ENCODE results near the gene SHC4.
"Not testable (repeated sequence)": the region's sequence is repeated elsewhere in the genome, so short reads cannot be mapped to it uniquely, and the experiment has no call there.

SHC4 gene

DNA sequence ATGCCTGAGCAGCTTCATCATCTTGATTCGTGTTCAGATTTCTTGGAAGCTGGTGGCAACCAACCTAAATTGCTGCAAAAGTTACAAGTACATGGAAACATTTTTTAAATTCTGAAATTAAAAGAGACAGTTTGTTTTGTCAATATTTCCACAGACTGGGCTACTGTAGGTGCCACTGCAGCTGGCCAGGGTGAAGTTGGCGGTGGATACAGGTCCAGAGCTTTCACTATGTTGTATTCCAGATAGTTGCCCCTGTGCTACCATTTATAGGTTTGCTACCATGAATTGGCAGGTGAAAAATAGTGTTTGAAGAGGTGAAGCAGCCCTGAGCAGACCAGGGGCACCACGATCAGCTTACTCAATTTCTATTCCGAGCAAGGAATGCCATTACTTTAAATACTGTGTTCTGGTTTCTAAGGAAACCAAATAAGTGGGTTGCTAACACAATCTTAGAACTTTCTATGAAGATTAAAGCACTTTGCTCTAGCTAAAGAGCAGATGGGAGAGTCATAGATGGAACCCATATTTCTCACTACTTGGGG is 21.2 kb upstream of the SHC4 start:
- Histone ChIP-seq H3K36me3 (peaks cover 8% of the 10 kb centered on the region), H3K27ac (no peak overlapping the region), H3K4me3 (no peak overlapping the region), H3K4me1 (no peaks in the 10 kb centered on the region), H3K9ac (no peak overlapping the region), H3K9me3 (no peaks in the 10 kb centered on the region), H4K20me1 (no peaks in the 10 kb centered on the region), H3K4me2 (no peak overlapping the region), H3K27me3 (no peaks in the 10 kb centered on the region)
- TF ChIP-seq Cebpa-rat (IDR thresholded peaks at IDR 0.05): no peak

DNA sequence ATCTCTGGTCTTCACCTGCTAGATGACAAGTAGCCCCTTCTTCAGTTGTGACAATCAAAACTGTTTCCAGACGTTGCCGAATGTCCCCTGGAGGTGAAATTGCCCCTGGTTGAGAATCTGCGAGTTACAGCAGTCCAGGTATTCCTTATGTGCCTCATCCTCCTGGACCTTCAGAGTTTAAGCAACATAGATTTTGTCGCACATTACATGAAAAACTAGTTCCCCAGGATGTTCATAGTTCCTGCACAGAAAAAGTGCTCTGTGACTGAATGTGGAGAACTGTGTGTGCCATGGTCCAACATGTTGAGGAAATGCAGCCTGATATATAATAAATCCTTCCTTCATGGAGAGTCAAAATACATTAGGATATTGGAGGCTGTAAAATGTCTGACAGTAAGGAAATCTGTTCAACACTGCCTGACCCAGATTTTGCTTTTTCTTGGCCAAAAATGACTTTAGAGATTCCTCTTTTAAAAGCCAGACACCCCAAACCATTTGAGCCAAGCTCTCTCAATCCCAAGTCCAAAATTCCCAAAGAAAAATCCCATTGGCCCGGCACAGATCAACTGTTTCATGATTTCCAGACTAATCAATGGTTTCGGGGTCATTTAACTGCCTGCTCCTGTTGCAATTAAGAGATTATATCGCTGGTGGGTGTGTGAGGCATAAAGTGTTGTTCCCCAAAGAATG is 20.4 kb upstream of the SHC4 start:
- H3K9ac ChIP-seq: no peak overlapping the region
- H4K20me1 ChIP-seq: no peaks in the 10 kb centered on the region
- H3K27ac ChIP-seq: no peak overlapping the region
- no peaks in the 10 kb centered on the region for H3K4me1 ChIP-seq
- no peak overlapping the region for H3K4me3 ChIP-seq
- H3K36me3 ChIP-seq: peaks cover 7% of the 10 kb centered on the region
- no peaks in the 10 kb centered on the region for H3K27me3 ChIP-seq
- no peaks in the 10 kb centered on the region for H3K9me3 ChIP-seq
- no peak overlapping the region for H3K4me2 ChIP-seq
- TF ChIP-seq Cebpa-rat (IDR thresholded peaks at IDR 0.05): no peak

DNA sequence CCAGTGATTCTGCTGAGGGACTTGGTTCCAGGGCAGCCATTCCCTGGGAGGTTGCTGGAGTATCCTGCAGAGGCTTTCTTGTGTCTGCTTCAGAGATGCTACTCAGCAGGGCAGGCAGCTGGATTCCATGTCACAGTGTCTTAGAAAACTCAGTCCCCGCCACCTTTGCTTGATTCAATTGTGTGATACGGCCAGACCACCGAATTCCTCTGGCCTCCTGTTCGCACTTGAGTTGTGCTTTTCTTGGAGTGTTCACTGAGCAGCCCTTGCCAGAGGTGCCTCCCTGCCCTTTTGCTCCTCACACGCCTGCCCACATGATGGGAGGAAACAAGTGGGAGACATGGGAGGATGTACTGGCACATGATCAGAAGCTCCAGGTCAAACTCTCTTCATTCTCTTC is 19.6 kb upstream of the SHC4 start:
- H4K20me1 ChIP-seq: no peaks in the 10 kb centered on the region
- no peaks in the 10 kb centered on the region for H3K27me3 ChIP-seq
- H3K9ac ChIP-seq: no peak overlapping the region
- H3K27ac ChIP-seq: no peak overlapping the region
- H3K36me3 ChIP-seq: peaks cover 5% of the 10 kb centered on the region
- H3K9me3 ChIP-seq: no peaks in the 10 kb centered on the region
- no peak overlapping the region for H3K4me3 ChIP-seq
- H3K4me2 ChIP-seq: no peak overlapping the region
- 0 out of 2 replicates have a peak, but pooled peaks cover 5% of the 10 kb centered on the region for H3K4me1 ChIP-seq
- TF ChIP-seq Cebpa-rat (IDR thresholded peaks at IDR 0.05): no peak

DNA sequence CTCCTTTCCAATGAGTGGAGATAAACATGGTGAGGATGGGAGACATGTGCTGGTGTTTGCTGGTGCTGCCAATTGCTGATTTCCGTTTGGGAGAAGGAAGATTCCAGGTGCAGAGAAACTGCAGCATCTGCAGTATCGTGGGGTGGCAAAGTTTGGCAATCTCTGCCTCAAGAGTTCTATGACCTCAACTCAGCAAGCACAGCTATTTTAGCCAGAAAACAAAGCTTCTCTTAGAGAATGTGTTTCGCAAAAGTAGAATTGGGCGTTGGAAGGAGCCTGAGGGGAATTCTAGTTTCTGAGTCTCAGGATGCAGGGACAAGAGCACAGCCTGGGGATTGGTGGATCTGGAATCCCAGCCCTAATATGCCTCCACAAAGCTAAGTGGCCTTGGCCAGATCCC is 18.2 kb upstream of the SHC4 start:
- Histone ChIP-seq H4K20me1 (no peaks in the 10 kb centered on the region), H3K9ac (no peak overlapping the region)
- no peak for TF ChIP-seq Cebpa-rat (IDR thresholded peaks at IDR 0.05)

DNA sequence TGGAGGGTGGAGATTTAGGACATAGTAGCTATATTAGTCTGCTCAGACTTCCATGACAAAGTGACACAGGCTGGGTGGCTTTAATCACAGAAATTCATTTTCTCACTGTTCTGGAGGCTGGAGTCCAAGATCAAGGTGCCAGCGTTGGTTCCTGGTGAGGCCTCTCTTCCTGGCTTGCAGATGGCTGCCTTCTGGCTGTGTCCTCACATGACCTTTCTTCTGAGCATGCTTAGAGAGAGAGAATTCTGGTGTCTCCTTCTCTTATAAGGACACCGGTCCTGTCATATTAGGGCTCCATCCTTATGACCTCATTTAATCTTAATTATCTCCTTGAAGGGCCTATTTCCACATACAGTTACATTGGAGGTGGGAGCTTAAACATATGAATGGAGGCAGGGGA is 14.9 kb upstream of the SHC4 start:
- TF ChIP-seq Cebpa-rat (IDR thresholded peaks at IDR 0.05): no peak
- Histone ChIP-seq H3K4me1 (peaks cover 10% of the 10 kb centered on the region), H3K27ac (no peak overlapping the region), H3K4me3 (no peak overlapping the region), H3K4me2 (no peak overlapping the region), H3K9ac (no peak overlapping the region), H4K20me1 (no peaks in the 10 kb centered on the region), H3K27me3 (peaks cover 13% of the 10 kb centered on the region), H3K36me3 (no peaks in the 10 kb centered on the region), H3K9me3 (no peaks in the 10 kb centered on the region)

More for the DNA sequence above, 18.2 kb upstream of the SHC4 start:
- Histone ChIP-seq H3K4me2 (no peak overlapping the region), H3K9me3 (no peaks in the 10 kb centered on the region), H3K27me3 (no peaks in the 10 kb centered on the region), H3K4me1 (0 out of 2 replicates have a peak, but pooled peaks cover 5% of the 10 kb centered on the region), H3K36me3 (no peaks in the 10 kb centered on the region), H3K27ac (no peak overlapping the region), H3K4me3 (no peak overlapping the region)

DNA sequence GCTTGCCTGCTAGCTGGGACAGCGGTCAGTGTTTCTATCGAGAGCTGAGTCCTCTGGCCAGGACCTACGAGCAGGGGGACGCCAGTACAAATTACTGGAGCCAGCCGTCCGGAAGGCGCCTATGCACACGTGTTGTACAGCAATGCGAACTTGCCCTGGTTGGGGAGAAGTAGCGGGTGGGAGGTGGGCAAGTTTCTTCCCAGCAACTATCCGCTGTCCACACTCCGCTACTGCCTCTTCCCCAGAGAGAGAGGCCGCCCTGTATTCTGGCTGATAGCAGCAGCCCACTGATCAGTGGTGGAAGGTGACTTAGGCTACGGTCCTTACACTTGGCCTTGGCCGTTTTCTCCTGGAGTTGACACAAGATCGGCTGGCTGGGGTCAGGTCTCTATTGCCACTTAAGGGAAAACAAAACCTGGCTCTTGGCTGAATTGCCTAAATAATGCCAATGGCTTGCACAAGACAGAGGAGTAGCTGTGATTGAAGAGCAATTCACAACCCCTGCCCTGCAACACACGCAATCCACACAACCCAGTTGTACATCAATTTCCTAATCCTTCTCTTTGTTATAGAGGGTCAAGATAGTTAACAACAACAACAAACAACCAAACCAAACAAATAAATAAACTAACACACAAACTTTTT is 12.8 kb upstream of the SHC4 start:
- no peak for TF ChIP-seq Cebpa-rat (IDR thresholded peaks at IDR 0.05)
- peak overlapping the region; percentile 79; the same call in 1 of the 2 replicates for H3K4me2 ChIP-seq
- no peak overlapping the region for H3K27ac ChIP-seq

DNA sequence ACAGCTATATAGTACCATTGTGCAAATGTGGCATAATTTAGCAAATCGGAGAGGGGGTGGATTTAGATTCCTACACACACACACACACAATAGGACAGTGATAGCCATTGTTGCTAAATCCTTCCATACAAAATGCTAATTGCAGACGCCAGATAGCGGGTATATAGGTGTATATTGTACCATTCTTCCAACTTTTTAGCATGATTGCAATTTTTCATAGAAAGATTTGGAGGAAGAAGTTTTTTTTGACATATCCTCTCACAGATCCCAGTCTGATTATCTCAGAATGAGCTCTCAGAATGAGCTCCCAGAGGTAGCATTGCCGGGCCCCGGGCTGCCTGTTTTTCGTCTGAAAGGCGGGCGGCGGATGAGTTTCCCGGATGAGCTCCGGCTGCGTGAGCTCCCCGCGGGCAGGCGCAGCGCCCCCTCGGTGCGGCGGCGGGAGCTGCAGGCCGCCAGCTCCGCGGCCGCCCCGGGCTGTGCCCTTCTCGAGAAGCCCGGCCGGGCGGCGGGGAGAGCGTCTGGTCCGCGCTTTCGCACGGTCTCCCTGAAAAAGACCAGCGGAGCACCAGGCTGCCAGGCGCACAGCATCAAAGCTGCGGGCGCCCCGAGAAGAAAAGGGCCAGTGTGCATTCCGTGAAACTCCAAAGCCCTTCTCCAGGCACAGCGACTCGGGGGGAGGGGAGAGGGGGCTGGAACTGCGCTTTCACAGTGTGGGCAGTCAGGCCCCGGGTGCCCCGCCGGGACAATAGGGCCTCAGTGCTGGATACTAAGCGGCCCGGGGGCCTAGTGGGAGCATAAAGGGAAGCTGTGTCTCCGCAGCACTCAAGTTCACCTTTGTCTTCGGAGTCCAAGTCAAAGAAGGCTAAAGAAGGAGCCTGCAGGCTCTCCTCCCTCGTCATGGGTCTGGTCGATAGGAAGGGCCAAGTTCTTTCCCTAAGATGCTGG is 12.0 kb upstream of the SHC4 start:
- peaks cover 13% of the 10 kb centered on the region for H3K27me3 ChIP-seq
- no peaks in the 10 kb centered on the region for H3K36me3 ChIP-seq
- no peak overlapping the region for H3K27ac ChIP-seq
- no peak for TF ChIP-seq Cebpa-rat (IDR thresholded peaks at IDR 0.05)
- H3K9me3 ChIP-seq: no peaks in the 10 kb centered on the region
- H3K4me1 ChIP-seq: peaks cover 10% of the 10 kb centered on the region
- H4K20me1 ChIP-seq: no peaks in the 10 kb centered on the region
- peak overlapping the region; percentile 56; the same call in 1 of the 2 replicates for H3K9ac ChIP-seq
- H3K4me2 ChIP-seq: peak overlapping the region; percentile 79
- peak overlapping the region; percentile 60 for H3K4me3 ChIP-seq

More for the DNA sequence above, 12.8 kb upstream of the SHC4 start:
- Histone ChIP-seq H4K20me1 (no peaks in the 10 kb centered on the region), H3K36me3 (no peaks in the 10 kb centered on the region), H3K4me1 (peaks cover 10% of the 10 kb centered on the region), H3K4me3 (peak overlapping the region; percentile 60), H3K27me3 (peaks cover 13% of the 10 kb centered on the region), H3K9me3 (no peaks in the 10 kb centered on the region), H3K9ac (no peak overlapping the region)

DNA sequence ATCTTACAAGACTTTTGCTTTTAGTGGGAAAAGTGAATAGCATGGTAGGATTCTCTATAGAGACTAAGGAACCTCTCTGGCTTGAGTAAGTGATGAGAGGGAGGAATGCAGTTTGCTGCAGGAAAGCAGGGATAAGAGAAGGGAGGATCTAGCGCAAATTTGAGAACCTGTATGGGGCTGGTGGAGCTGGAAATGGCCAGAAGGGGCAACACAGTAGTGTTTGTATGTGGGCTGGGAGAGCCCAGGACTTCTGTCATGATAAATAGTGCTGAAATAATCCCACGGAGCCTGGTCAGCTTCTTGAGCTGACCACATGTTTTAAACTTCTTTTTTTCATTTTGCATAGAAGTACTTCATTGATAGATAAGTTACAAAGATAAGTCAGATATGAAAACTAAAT is 11.2 kb upstream of the SHC4 start:
- Histone ChIP-seq H3K4me3 (no peak overlapping the region), H3K9me3 (no peaks in the 10 kb centered on the region), H3K27ac (no peak overlapping the region), H4K20me1 (no peaks in the 10 kb centered on the region), H3K27me3 (peaks cover 13% of the 10 kb centered on the region), H3K4me2 (no peak overlapping the region), H3K36me3 (no peaks in the 10 kb centered on the region), H3K9ac (no peak overlapping the region), H3K4me1 (peaks cover 10% of the 10 kb centered on the region)
- no peak for TF ChIP-seq Cebpa-rat (IDR thresholded peaks at IDR 0.05)

DNA sequence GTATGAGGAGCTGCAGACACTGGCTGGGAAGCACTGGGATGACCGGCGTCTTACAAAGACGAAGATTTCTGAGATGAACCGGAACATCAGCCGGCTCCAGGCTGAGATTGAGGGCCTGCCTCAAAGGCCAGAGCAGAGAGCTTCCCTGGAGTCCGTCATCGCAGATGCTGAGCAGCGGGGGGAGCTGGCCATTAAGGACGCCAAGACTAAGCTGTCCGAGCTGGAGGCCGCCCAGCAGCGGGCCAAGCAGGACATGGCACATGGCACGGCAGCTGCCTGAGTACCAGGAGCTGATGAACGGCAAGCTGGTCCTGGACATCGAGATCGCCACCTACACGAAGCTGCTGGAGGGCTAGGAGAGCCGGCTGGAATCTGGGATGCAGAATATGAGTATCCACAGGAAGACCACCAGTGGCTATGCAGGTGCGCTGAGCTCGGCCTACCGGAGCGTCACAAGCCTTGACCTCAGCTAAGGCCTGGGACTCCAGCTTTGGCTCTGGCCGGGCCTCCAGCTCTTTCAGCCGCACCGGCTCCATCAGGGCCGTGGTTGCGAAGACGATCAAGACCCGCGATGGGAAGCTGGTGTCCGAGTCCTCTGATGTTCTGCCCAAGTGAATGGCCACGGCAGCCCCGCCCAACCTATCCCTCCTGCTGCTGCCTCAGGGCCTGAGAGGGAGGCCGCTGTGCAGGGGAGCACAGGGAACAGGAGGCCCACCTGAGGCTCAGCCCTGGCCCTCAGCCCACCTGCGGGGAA is 9.2 kb upstream of the SHC4 start:
- H3K27me3 ChIP-seq: peaks cover 13% of the 10 kb centered on the region
- no peak overlapping the region for H3K4me2 ChIP-seq
- H3K27ac ChIP-seq: no peak overlapping the region
- peaks cover 4% of the 10 kb centered on the region for H3K4me1 ChIP-seq
- no peak for TF ChIP-seq Cebpa-rat (IDR thresholded peaks at IDR 0.05)
- H3K9ac ChIP-seq: no peak overlapping the region
- no peaks in the 10 kb centered on the region for H4K20me1 ChIP-seq
- no peaks in the 10 kb centered on the region for H3K9me3 ChIP-seq
- no peaks in the 10 kb centered on the region for H3K36me3 ChIP-seq
- no peak overlapping the region for H3K4me3 ChIP-seq

DNA sequence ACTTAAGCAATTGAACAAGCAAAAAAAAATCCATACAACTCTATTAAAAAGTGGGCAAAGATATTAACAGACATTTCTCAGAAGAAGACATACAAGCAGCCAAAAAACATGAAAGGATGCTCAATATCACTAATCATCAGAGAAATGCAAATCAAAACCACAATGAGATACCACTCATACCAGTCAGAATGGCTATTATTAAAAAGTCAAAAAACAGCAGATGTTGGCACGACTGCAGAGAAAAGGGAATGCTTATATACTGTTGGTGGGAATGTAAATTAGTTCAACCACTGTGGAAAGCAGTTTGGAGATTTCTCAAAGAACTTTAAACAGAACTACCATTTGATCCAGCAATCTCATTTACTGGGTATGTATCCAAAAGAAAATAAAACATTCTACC is 7.2 kb upstream of the SHC4 start:
- H3K36me3 ChIP-seq, H3K27ac ChIP-seq, H4K20me1 ChIP-seq, H3K27me3 ChIP-seq, H3K9me3 ChIP-seq, H3K4me2 ChIP-seq, H3K4me3 ChIP-seq, H3K9ac ChIP-seq: not testable (repeated sequence)
- peaks cover 11% of the 10 kb centered on the region for H3K4me1 ChIP-seq
